HG03280 (cell line): Measurements from ENCODE around the gene ARL4A.
"Not testable (repeated sequence)": the region's sequence is repeated elsewhere in the genome, so short reads cannot be mapped to it uniquely, and the experiment has no call there.

Experiments used
- ATAC-seq: cut with Tn5 transposase; IDR thresholded peaks from one replicate; pipeline ENCODE4 v1.9.1; 2021; ENCODE audit warnings: mild to moderate bottlenecking, moderate library complexity; ENCODE audit not compliant: unreplicated experiment

The ARL4A gene, protein sequence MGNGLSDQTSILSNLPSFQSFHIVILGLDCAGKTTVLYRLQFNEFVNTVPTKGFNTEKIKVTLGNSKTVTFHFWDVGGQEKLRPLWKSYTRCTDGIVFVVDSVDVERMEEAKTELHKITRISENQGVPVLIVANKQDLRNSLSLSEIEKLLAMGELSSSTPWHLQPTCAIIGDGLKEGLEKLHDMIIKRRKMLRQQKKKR

GRCh38 chr7:12686891-12687717 lies at the start of gene ARL4A:
Gene ARL4A, plus strand, starts transcription at chr7:12687633. Its CDS starts 622 bp downstream, at chr7:12688255.
- ATAC-seq, result peak; percentile 69

DNA sequence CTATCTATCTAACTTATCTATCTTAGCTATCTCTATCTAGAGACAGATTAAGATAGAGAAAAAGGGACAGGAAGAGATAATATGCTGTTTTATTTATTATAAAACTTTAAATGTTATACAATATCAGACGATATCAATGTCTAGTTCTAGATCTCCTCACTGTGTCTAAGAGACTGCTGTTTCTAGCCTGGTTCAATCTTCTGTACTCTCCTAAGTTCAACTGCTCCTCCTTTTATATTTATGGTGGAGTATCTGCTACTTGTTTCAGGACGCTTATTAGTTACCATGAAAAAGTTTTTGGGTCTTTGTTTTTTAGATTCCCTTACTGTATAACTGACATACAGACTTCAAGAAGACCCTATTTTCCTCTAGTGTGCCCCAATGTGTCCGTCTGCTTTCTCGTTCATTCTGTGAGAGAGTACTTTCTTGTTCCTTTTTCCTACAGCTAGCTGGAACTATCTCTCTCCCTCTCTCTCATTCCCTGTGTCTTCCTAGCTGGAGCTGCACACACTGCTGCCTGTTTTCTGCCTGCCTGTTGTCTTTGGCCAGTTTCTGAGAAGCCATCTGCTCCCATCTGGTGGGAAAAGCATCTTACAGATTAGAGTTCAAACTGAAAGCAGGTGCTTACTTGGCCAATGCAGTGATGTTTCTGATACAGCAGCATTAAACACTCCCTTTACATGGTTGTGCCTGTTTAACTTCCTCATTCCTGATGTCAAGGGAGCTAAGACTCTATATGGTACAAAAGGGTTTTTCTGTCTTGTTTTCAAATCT lies 49.4 kb upstream of the ARL4A start:
- peak; percentile 49 for ATAC-seq

DNA sequence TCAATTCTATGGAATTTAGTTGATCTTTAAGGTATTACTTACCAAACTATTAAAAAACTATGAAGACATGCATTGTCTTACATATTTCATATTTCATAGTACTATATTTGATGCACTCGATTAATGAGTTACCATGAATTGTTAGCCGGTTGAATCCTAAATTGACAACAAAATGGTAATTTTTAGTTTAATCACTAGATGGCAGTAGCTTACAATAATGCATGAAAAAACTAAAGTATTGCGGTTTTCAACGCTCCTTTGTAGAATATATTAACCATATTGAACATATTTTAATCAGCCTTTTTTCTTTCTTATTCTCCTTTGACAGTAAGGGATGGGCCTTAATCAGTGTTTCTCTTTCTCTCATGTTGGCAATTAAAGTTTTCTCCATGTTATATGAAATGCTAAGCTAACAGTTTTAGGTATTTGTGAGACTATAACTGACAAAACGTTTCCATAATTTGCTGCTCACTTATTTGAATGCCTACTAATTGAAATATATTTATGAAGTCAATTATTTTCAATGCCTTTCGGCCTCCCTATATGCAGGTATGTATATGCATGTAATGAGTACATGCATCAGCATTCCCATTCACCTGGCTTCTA lies 48.5 kb upstream of the ARL4A start:
- ATAC-seq, result no peak

DNA sequence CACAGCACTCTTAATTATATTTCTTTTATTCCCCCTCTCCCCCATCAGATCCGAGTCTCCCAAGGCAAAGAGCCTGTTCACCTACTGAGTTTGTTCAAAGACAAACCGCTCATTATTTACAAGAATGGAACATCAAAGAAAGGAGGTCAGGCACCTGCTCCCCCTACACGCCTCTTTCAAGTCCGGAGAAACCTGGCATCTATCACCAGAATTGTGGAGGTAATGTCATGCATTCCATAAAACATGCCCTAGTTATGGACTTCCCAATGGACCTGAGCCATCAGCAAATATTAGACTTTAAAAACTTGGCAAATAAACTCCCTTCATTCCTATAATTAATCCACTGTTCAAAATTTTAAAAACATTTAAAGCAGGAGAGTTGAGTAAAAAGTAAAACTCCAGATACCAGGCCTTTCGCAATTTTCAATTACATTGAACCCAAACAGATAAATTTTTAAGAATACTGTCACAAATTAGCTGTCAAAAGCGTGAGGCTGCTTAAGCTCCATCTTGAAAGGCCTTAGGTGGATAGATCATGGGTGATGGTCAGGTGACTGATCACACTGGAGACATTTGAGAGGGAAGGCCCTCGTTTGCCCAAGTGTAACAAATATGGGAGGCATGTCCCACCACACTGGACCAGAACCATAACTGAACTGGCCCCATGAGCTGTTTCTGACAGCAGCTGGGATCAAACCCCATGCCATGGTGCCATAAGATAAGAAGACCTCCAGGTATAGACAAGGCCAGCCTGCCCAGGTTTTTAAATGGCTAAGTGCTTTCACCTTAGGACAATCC lies 46.9 kb upstream of the ARL4A start:
- ATAC-seq, result no peak

- no peak for ATAC-seq
These were observed 46.2 kb upstream of the ARL4A start for GRCh38 chr7:12641196-12641595.

DNA sequence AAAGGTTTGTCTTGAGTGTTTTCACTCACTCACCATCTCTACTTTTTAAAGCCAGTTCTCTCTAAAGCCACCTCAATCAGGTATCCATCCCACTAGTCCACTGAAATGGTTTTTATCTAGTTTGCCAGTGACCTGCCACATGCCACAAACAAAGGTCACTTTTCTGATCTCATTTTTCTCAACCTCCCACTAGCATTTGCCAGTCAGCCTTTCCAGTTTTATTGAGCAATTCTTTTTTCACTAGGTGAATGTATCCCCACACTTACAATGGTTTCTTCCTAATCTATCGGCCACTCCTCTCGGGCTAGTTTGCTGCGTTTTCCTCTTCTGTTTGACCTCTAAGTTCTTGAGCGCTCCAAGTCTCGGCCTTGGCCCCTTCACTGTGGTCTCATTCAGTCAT lies 44.9 kb upstream of the ARL4A start:
- ATAC-seq, result no peak

- no peak for ATAC-seq
These were observed 44.3 kb upstream of the ARL4A start for GRCh38 chr7:12643001-12643643.

DNA sequence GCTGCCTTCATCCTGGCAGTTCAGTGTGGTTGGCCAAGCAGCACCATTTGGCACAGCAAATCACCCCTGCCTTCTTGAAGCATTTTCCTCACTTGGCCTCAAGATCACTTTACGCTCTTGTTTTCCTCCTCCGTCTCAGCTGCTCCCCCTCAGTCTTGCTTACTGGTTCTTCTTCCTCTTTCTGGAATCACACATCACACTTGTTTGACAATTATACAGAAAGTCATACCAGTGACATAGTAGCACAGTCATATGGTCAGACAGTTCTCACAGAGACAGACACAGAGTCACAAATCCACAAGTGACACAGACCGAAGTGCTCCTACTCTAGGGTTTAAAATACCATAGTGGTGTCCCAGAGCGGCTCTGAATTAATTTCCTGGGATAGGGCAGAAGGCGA lies 43.8 kb upstream of the ARL4A start:
- ATAC-seq, result no peak

DNA sequence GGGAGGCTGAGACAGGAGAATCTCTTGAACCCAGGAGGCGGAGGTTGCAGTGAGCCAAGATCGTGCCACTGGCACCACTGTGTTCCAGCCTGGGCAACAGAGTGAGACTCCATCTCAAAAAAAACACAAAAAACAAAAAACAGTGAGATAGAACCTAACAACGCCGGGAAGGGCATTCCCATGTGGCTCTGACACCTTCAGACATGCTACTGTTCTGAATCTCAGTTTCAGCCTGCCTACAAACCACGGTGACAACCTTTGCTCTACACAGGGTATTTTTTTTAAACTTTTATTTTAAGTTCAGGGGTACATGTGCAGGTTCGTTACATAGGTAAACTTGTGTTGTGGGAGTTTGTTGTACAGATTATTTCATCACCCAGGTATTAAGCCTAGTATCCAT lies 42.2 kb upstream of the ARL4A start:
- not testable (repeated sequence) for ATAC-seq

DNA sequence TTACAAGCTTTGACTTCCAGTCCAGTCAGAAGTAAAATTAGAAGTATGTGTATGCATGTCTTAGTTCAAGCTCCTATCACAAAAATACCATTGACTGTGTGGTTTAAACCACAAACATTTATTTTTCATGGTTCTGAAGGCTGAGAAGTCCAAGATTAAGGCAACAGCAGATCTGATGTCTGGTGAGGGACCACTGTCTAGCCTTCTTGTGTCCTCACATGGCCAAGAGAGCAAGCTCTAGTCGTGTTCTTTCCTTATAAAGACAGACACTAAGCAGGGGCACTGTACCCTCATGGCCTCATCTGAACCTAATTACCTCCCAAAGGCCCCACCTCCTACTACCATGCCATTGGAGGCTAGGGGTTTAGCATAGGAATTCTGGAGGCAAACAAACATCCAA lies 41.3 kb upstream of the ARL4A start:
- ATAC-seq, result no peak

DNA sequence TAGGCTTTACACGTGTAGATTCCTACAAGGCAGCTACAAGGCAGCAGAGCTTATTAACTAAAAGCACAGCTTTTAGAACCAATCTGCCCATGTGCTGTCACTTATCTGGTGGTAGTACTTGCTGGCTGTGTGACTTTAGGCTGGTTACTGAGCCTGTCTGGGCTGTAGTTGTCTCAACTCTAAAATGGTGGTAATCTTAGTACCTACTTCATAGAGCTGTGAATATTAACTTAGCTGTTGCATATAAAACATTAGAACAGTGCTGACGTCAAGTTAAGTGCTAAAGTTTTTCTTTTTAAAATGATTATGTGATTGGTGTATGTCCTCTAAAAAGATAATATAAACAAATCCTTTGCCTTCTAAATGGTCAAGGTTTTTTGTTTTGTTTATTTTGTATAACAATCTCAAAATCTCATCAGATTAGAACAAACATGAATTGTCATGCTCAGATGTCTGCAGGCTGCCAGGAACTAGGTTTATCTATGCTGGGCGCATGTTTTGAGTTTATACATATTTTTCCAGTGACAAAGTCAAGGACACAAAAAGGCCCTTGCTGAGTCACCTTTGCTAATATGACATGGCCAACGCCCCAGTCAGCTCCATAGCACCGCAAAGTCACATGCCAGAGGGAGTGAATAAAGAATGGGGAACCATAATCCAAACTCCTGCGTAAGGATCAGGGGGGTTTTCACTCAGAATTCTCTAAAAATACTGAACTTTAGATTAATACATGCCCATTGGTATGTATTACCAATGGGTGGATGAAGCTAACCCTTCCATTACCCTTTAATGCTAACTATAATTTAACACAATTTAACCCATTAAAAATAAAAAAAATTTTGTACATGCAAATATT lies 39.8 kb upstream of the ARL4A start:
- no peak for ATAC-seq

DNA sequence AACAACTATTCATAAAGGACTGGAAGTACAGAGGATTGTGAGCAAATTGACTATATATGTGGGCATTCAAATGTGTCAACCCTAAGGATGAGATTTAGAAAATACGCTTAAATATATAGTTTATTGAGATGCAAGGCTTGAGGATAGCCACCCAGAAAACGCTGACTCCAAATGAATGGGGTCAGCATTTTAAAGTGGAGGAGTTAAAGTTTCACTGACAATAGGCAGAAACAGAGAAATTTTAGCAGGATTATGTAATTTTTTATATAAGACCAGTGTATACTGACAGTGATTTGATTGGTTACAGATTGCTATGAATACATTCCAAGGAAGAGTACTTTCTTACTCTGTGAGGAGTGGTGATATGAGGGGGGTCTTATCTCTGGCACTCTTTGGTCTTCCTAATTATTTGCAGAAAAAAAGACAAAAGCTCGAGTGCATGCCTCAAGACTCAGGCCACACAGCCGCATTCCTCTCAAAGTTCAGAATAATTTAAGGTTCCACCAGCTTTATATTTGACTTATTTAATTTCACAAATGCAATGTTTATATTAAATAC lies 38.6 kb upstream of the ARL4A start:
- ATAC-seq, result no peak

DNA sequence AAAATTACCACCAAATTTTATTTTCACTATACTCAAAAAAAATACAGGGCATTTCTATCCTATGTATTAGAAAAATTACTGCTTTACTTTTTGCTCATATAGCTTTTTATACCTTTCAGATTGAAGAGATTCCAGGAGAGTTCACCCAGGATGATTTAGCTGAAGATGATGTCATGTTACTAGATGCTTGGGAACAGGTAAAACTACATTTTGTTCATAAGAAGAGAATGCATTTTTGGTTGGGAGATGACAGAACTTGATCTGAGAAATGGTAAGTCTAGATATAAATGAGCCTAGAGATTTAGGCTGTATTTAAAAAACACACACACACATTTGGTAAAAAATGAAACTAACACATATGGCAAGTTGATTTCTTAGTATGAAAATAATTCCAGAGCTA lies 38.1 kb upstream of the ARL4A start:
- no peak for ATAC-seq

DNA sequence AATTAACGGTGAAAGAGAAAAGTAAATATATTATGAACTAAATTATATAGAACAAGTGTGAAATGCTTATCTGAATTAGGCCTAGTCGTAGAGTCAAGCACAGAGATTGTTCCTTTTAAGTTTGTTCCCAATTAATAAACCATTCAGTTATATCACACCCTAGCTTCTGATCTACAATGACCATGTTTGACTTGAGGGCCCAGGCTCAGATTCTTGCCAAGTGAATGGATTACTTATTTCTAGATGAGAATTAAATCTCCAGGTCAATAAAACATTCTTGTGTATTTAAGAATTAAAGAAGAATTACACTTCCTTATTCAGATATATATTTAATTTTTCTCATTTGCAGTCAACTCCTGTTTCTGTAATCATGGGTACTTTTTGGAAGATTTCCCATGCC lies 37.4 kb upstream of the ARL4A start:
- no peak for ATAC-seq

- ATAC-seq, result no peak
These were observed 34.3 kb upstream of the ARL4A start for GRCh38 chr7:12653110-12653509.

- no peak for ATAC-seq
These were observed 33.9 kb upstream of the ARL4A start for GRCh38 chr7:12653518-12653917.

GRCh38 chr7:12655161-12655560 lies 32.3 kb upstream of the ARL4A start:
- ATAC-seq, result no peak

- ATAC-seq, result not testable (repeated sequence)
These were observed 27.0 kb upstream of the ARL4A start for GRCh38 chr7:12660423-12660822.

GRCh38 chr7:12660986-12661385 lies 26.4 kb upstream of the ARL4A start:
- not testable (repeated sequence) for ATAC-seq
